ENCODE results near the gene EIF4A3. TPM values are rescaled to one million over a fixed set of nuclear protein-coding genes. Genes with fewer than 3 reads are reported as not detected.

The EIF4A3 gene
- total RNA-seq, 2 experiments from 2014 or later, result 178 to 183 TPM

DNA sequence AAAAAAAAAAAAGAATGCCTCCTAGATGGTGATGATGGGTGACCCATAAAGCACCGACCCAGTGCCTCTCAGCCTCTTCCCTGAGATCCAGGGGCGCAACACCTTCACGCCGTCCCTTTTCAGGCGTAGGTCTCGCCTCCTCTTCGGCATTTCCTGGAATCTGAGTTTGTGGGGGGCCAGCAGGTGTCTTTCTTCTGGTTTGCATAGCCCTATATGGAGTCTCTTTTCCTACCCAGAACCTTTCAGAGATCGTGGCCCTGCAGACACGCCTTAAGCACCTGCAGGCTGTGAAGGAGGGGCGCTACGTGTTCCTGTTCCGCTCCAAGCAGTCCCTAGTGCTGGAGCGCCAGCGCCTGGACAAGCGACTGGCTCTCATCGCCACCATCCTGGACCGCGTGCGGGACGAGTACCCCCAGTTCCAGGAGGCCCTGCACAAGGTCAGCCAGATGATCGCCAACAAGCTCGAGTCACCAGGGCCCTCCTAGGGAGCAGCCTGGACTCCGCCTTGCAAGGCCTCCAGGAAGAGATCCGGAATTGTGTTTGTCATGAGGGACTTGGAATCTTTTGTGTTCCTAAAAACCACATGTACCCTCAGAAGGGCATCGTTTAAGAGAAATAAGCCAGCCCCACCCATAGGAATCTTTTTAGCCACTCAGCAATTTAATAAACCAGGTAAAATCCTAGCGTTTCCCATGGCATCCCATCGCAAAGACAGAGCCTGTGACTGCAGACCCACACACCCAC, 47.5 kb downstream of the EIF4A3 start:
- ChIA-PET CTCF (interaction anchor here (1.6 to 2.8 kb wide), 3 partner anchors 7 to 91 kb away, joined by 8 to 21 read pairs (median 15); no protein-coding TSS in a partner anchor), POLR2A (interaction anchor here (0.6 kb wide), 1 partner anchor 17 kb away, joined by 3 read pairs; no protein-coding TSS in a partner anchor)
- ATAC-seq (no peak), DNase-seq (no peak)
- Mint-ChIP-seq H3K36me3 (ENCODE audit: low read depth) (peaks cover 2% of the 10 kb centered on the region), H3K27ac (no peak overlapping the region), H3K9me3 (no peaks in the 10 kb centered on the region), H3K27me3 (no peaks in the 10 kb centered on the region), H3K4me1 (ENCODE audit: low read depth) (peaks cover 29% of the 10 kb centered on the region), H3K4me3 (no peak overlapping the region)
- TF ChIP-seq, protein P1, sequence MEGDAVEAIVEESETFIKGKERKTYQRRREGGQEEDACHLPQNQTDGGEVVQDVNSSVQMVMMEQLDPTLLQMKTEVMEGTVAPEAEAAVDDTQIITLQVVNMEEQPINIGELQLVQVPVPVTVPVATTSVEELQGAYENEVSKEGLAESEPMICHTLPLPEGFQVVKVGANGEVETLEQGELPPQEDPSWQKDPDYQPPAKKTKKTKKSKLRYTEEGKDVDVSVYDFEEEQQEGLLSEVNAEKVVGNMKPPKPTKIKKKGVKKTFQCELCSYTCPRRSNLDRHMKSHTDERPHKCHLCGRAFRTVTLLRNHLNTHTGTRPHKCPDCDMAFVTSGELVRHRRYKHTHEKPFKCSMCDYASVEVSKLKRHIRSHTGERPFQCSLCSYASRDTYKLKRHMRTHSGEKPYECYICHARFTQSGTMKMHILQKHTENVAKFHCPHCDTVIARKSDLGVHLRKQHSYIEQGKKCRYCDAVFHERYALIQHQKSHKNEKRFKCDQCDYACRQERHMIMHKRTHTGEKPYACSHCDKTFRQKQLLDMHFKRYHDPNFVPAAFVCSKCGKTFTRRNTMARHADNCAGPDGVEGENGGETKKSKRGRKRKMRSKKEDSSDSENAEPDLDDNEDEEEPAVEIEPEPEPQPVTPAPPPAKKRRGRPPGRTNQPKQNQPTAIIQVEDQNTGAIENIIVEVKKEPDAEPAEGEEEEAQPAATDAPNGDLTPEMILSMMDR (IDR thresholded peaks at IDR 0.05), result no peak
- intact Hi-C loops (cut with micrococcal nuclease), result no loop called here

DNA sequence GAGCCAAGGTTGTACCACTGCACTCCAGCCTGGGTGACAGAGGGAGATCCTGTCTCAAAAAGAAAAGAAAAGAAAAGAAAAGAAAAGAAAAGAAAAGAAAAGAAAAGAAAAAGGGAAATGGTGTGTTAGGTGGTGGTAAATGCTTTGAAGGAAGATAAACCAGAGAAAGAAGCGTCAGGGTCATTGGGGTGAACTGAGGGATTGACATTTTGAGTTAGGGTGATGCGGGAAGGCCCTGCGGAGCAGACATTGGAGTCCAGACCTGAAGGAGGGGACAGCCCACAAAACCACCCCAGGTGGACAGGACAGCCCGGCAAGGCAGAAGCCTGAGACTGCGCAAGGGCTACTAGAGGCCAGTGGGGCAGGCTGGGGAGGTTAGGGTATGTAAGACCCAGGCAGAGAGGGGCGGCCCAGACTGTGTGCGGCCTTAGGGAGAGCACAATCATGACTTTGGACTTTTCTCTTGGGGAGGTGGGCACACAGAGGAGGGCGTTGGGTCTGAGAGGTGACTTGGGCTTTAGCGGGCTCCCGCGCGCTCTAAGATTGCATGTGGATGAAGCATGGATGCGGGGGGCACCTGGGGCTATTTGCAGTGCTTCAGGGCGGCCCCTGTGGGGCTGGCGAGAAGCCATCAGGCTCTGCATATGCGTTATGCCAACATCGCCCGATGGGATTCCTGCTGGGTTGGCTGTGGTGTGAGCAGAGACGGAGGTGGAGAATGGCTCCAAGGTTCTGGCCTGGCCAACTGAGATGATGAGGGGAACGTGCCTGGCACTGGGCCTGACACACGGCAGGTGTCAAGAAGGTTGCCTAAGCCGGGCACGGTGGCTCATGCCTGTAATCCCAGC, 48.9 kb downstream of the EIF4A3 start:
- POLR2A ChIA-PET, result no interaction called here
- no peak for DNase-seq
- intact Hi-C loops (cut with micrococcal nuclease), result no loop called here
- Mint-ChIP-seq H3K27me3 (no peaks in the 10 kb centered on the region), H3K4me3 (no peak overlapping the region), H3K36me3 (ENCODE audit: low read depth) (peaks cover 2% of the 10 kb centered on the region), H3K27ac (no peak overlapping the region), H3K4me1 (ENCODE audit: low read depth) (peaks cover 23% of the 10 kb centered on the region), H3K9me3 (no peaks in the 10 kb centered on the region)
- no peak for ATAC-seq
- CTCF ChIA-PET, result interaction anchor here (1.6 kb wide), 1 partner anchor 90 kb away, joined by 4 read pairs; no protein-coding TSS in a partner anchor
- TF ChIP-seq, protein P1 (IDR thresholded peaks at IDR 0.05), result no peak

DNA sequence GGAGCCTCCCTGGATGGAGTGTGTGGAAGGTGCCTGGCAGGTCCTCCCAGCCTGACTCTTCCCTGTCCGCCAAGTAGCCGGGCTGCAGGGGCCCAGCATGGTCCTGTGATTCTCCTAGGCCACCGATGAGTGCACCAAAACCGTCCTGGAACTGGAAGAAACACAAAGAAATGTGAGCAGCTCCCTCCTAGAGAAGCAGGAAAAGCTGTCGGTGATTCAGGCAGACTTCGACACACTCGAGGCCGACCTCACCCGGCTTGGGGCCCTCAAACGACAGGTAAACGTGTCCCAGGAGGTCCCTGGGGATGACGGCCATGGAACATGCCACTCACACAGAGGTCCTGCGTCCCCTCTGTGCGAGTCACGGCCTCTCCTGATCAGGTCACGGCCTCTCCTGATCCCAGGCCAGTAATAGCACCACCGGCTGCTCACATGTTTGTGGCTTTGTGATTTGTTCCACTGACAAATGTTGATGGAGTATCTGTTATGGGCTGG, 49.8 kb downstream of the EIF4A3 start:
- intact Hi-C loops (cut with micrococcal nuclease), result no loop called here
- POLR2A ChIA-PET, result no interaction called here
- TF ChIP-seq, protein P1 (IDR thresholded peaks at IDR 0.05), result no peak
- no peaks in the 10 kb centered on the region for H3K27me3 Mint-ChIP-seq
- H3K9me3 Mint-ChIP-seq, result no peaks in the 10 kb centered on the region
- no peak overlapping the region for H3K27ac Mint-ChIP-seq
- CTCF ChIA-PET, result interaction anchor here (1.6 kb wide), 1 partner anchor 89 kb away, joined by 4 read pairs; no protein-coding TSS in a partner anchor
- peaks cover 2% of the 10 kb centered on the region for H3K36me3 Mint-ChIP-seq (ENCODE audit: low read depth)
- H3K4me3 Mint-ChIP-seq, result no peak overlapping the region
- peaks cover 16% of the 10 kb centered on the region for H3K4me1 Mint-ChIP-seq (ENCODE audit: low read depth)
- ATAC-seq (no peak), DNase-seq (no peak)

DNA sequence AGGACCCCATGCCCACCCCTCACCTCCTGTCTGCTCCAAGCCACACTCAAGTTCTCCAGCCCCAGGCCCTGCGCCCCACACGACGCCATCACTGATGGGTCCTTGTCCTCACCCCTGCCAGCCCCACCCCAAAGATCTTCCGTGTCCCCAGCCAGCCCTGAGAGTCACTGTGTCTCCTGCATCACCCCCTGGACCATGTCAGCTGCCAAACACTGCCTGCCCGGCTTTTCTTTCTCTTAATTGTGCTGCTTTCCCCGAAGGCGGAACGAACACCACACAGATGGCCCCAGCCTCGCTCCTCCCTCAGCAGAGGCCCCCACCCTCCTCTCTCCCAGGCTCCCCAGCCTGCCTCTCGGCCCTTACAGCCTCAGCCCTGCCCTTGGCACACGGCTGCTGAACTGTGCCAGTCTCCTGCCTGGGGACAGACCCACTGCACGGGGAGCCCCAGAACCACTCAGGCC, 50.3 kb downstream of the EIF4A3 start:
- no peaks in the 10 kb centered on the region for H3K9me3 Mint-ChIP-seq
- H3K36me3 Mint-ChIP-seq (ENCODE audit: low read depth), result no peaks in the 10 kb centered on the region
- DNase-seq (no peak), ATAC-seq (no peak)
- H3K27ac Mint-ChIP-seq, result no peak overlapping the region
- no peak overlapping the region for H3K4me3 Mint-ChIP-seq
- intact Hi-C loops (cut with micrococcal nuclease), result no loop called here
- CTCF ChIA-PET, result interaction anchor here (1.6 kb wide), 1 partner anchor 88 kb away, joined by 4 read pairs; no protein-coding TSS in a partner anchor
- POLR2A ChIA-PET, result no interaction called here
- H3K27me3 Mint-ChIP-seq, result no peaks in the 10 kb centered on the region
- TF ChIP-seq, protein P1 (IDR thresholded peaks at IDR 0.05), result no peak
- peaks cover 16% of the 10 kb centered on the region for H3K4me1 Mint-ChIP-seq (ENCODE audit: low read depth)
